KOPT-K1 (cell line): ENCODE measurements around the gene RPL13.

ENCODE experiments used
- H3K27ac ChIP-seq: fragments of 200-600 bp; sonication (generic); 2 replicates; pipeline ENCODE4 v1.5.1; 2016; ENCODE audit warnings: antibody characterized with exemption, mild to moderate bottlenecking, low read depth, low read length; ENCODE audit not compliant: poor library complexity, severe bottlenecking
- H3K36me3 ChIP-seq: fragments of 200-600 bp; sonication (generic); 2 replicates; pipeline ENCODE4 v1.5.1; 2017; ENCODE audit warnings: antibody characterized with exemption, mild to moderate bottlenecking, low read length, moderate library complexity; ENCODE audit not compliant: insufficient read depth
- H3K9me3 ChIP-seq: fragments of 200-600 bp; sonication (generic); 2 replicates; pipeline ENCODE4 v1.5.1; 2017; ENCODE audit warnings: antibody characterized with exemption, low read length, mild to moderate bottlenecking; ENCODE audit not compliant: insufficient read depth, poor library complexity, severe bottlenecking

RPL13 gene

GRCh38 chr16:89602273-89602951 lies 41.9 kb downstream of the RPL13 start:
- Histone ChIP-seq H3K27ac (peak overlapping the region; percentile 64), H3K36me3 (no peaks in the 10 kb centered on the region), H3K9me3 (no peaks in the 10 kb centered on the region)

GRCh38 chr16:89602952-89603590 lies 42.6 kb downstream of the RPL13 start:
- no peaks in the 10 kb centered on the region for H3K9me3 ChIP-seq
- H3K27ac ChIP-seq, result peak overlapping the region; percentile 64
- H3K36me3 ChIP-seq, result no peaks in the 10 kb centered on the region

- H3K36me3 ChIP-seq, result no peaks in the 10 kb centered on the region
- H3K27ac ChIP-seq, result peak overlapping the region; percentile 97
- no peaks in the 10 kb centered on the region for H3K9me3 ChIP-seq
Measured at GRCh38 chr16:89604764-89605163, 44.3 kb downstream of the RPL13 start.

- H3K27ac ChIP-seq, result peak overlapping the region; percentile 97
- H3K36me3 ChIP-seq, result no peaks in the 10 kb centered on the region
- H3K9me3 ChIP-seq, result no peaks in the 10 kb centered on the region
Measured at GRCh38 chr16:89605186-89605970, 44.9 kb downstream of the RPL13 start.

- Histone ChIP-seq H3K27ac (peak overlapping the region; percentile 97), H3K9me3 (no peaks in the 10 kb centered on the region), H3K36me3 (no peaks in the 10 kb centered on the region)
Measured at GRCh38 chr16:89606006-89606405, 45.5 kb downstream of the RPL13 start.

GRCh38 chr16:89607453-89607852 lies 47.0 kb downstream of the RPL13 start:
- peak overlapping the region; percentile 97 for H3K27ac ChIP-seq
- H3K36me3 ChIP-seq, result no peaks in the 10 kb centered on the region
- H3K9me3 ChIP-seq, result no peaks in the 10 kb centered on the region

GRCh38 chr16:89607937-89608740 lies 47.7 kb downstream of the RPL13 start:
- peak overlapping the region; percentile 97 for H3K27ac ChIP-seq
- H3K9me3 ChIP-seq, result no peaks in the 10 kb centered on the region
- H3K36me3 ChIP-seq, result no peaks in the 10 kb centered on the region

GRCh38 chr16:89610108-89610453 lies 49.6 kb downstream of the RPL13 start:
- Histone ChIP-seq H3K36me3 (no peaks in the 10 kb centered on the region), H3K9me3 (no peaks in the 10 kb centered on the region), H3K27ac (peak overlapping the region; percentile 97)

- Histone ChIP-seq H3K9me3 (no peaks in the 10 kb centered on the region), H3K36me3 (no peaks in the 10 kb centered on the region), H3K27ac (peak overlapping the region; percentile 58)
Measured at GRCh38 chr16:89612415-89613166, 52.1 kb downstream of the RPL13 start.

- Histone ChIP-seq H3K9me3 (no peaks in the 10 kb centered on the region), H3K27ac (peak within 1 kb of the TSS; percentile 58), H3K36me3 (no peaks in the 10 kb centered on the region)
Measured at GRCh38 chr16:89613231-89613953, 52.9 kb downstream of the RPL13 start, which contains the start of gene DPEP1. DPEP1 (plus strand) TSS chr16:89613642; CDS start chr16:89630411, 16,769 bp downstream.

GRCh38 chr16:89613954-89614459 lies 53.5 kb downstream of the RPL13 start:
- H3K27ac ChIP-seq, result peak overlapping the region; percentile 58
- no peaks in the 10 kb centered on the region for H3K9me3 ChIP-seq

More at GRCh38 chr16:89613954-89614459, 53.5 kb downstream of the RPL13 start:
- no peaks in the 10 kb centered on the region for H3K36me3 ChIP-seq
